Heart left ventricle (tissue), 16 donors: ENCODE measurements around the gene CDC37L1. TPM values are rescaled to one million over a fixed set of nuclear protein-coding genes. Genes with fewer than 3 reads are reported as not detected.
A peak's percentile ranks its signal among the peaks of the same experiment; 100 is the strongest.

ENCODE experiments used
- ATAC-seq, 4 donors: fragments of 200-7000 bp; cut with Tn5 transposase; one replicate each; pipeline ENCODE4 v1.9.1; 2020 to 2022; ENCODE audit warnings: moderate library complexity in 4 of 4, mild to moderate bottlenecking in 3 of 4, moderate number of reproducible peaks in 1 of 4
- DNase-seq, 5 donors: peaks; one replicate each; pipeline ENCODE4 v3.0.0-alpha.2; 2020
- H3K27ac ChIP-seq, 12 donors: fragments of 200-600 bp; sonication (generic) in 4 of 12; one replicate each; pipeline versions ENCODE4 v1.5.0 to v1.8.0; 2016 to 2022; ENCODE audit warnings: mild to moderate bottlenecking in 2 of 12
- H3K27me3 ChIP-seq, 9 donors: fragments of 200-600 bp; sonication (generic) in 2 of 9; one replicate each; pipeline versions ENCODE4 v1.5.1 to v1.8.0; 2016 to 2022; ENCODE audit warnings: mild to moderate bottlenecking in 3 of 9
- H3K36me3 ChIP-seq, 9 donors: fragments of 200-600 bp; sonication (generic) in 2 of 9; one replicate each; pipeline versions ENCODE4 v1.5.0 to v1.8.0; 2018 to 2022; ENCODE audit warnings: mild to moderate bottlenecking in 2 of 9
- H3K4me1 ChIP-seq, 12 donors: fragments of 200-600 bp; sonication (generic) in 4 of 12; one replicate each; pipeline versions ENCODE4 v1.5.0 to v1.8.0; 2016 to 2022; ENCODE audit warnings: mild to moderate bottlenecking in 3 of 12
- H3K4me3 ChIP-seq, 12 donors: fragments of 200-600 bp; sonication (generic) in 4 of 12; one replicate each; pipeline versions ENCODE4 v1.5.0 to v1.8.0; 2017 to 2022; ENCODE audit warnings: mild to moderate bottlenecking in 9 of 12, moderate library complexity in 4 of 12
- H3K9me3 ChIP-seq, 12 donors: fragments of 200-600 bp; sonication (generic) in 4 of 12; one replicate each; pipeline versions ENCODE4 v1.5.0 to v1.8.0; 2016 to 2022; ENCODE audit warnings: mild to moderate bottlenecking in 1 of 12
- CTCF ChIP-seq, 12 donors: fragments of 200-600 bp; sonication (generic) in 4 of 12; IDR thresholded peaks; one replicate each; pipeline versions ENCODE4 v1.5.0 to v1.8.0; 2018 to 2022; ENCODE audit warnings: antibody characterized with exemption in 12 of 12, mild to moderate bottlenecking in 5 of 12
- POLR2A ChIP-seq, 2 donors: fragments of 450-650 bp; IDR thresholded peaks; one replicate each; pipeline ENCODE4 v1.6.1; 2017; ENCODE audit warnings: antibody characterized with exemption in 2 of 2, mild to moderate bottlenecking in 2 of 2, moderate library complexity in 2 of 2
- WGBS, 4 donors: extraction: QIAGEN DNeasy Blood & Tissue Kit in 2 of 4; methylation state at CpG; one replicate each; pipeline versions ENCODE4 v1.1.5 to v1.1.7; 2013 to 2018; 5-methylcytosine and 5-hydroxymethylcytosine counted together
- intact Hi-C, 10 donors: fragments of 100-400 bp; cut with DNase I; formaldehyde crosslinking; loops; one replicate each; pipeline versions ENCODE4 v1.11.1 to v1.14.2; 2022
- polyA plus RNA-seq, 2 donors: library from polyadenylated mRNA; stranded (reverse); fragments of 200-250 nt; gene quantifications; one replicate each; pipeline ENCODE4 v1.2.3, GENCODE V29; 2013
- total RNA-seq, 9 donors: library from RNA; depleted of rRNA in 2 of 9; stranded (reverse); fragments of >200 nt in 2 of 9; fragmentation: NEBNext Ultra II Directional in 3 of 9; extraction: Animal tissue kit (Norgen Biotek cat#: 25700) in 3 of 9; gene quantifications; one replicate each; pipeline versions ENCODE4 v1.1.0 to v1.2.4, GENCODE V29; 2016 to 2023
- donor health status: ischemic (EF 13 %, LVEDD 7.1; RV severe dilation, severe dysfunction).
- donor health status: healthy with polysubstance abuse.
- donor health status: DM: no; HTN: yes; CAD: no.
- donor health status: DM: no; HTN: no; CAD: no.
- donor health status: ischemic (EF 25% LVEDD 6.9; RV normal size, moderate dysfunction).
- donor health status: ischemic (EF 25% LVEDD 5.7; RV mildly dilated, moderate dysfunction).
- donor health status: healthy.
- donor health status: DM: yes; HTN: yes; CAD: no.
- donor health status: ischemic (EF 35%, LVEDD 5.7; RV mildly dilated, moderate dysfunction).
- donor health status: nonischemic (EF 11% LVEDD 7.7; RV severe dilation, severe dysfunction).
- donor health status: DM: yes; HTN: yes; CAD: no.
- donor health status: PGD.
- donor health status: ischemic (EF 29% LVEDD 5.4; RV normal size, mild dysfunction).
- donor health status: nonischemic (EF 23%, LVEDD 6.1; RV moderate dilation, normal function).

Gene CDC37L1
- total and polyA plus RNA-seq, 11 donors, result 15.6 to 100 (median 34.9) TPM

- H3K27ac ChIP-seq, result peak overlapping the region; percentile 93 to 99 (median 97)
- H3K9me3 ChIP-seq, result no peaks in the 10 kb centered on the region
- no peaks in the 10 kb centered on the region for H3K27me3 ChIP-seq
- intact Hi-C loops, result loop anchor here in 4 of 10 donors (1.0 to 10.0 kb wide), 5 partner anchors 13 to 306 kb away; partner anchors contain the start of genes AK3 (in 2 of the 4), JAK2 (in 1 of the 4) and PLPP6 (in 1 of the 4)
- peaks cover 0 to 32% (median 20%) of the 10 kb centered on the region in 12 donors for H3K4me1 ChIP-seq
- H3K36me3 ChIP-seq, result peaks cover 0 to 3% (median 0%) of the 10 kb centered on the region in 9 donors
- peak; percentile 1 to 25 (median 14) for ATAC-seq
- no peak for TF ChIP-seq POLR2A (IDR thresholded peaks at IDR 0.05)
- no peak for TF ChIP-seq CTCF (IDR thresholded peaks at IDR 0.05)
- WGBS, 4 donors, result 1 to 2% (median 1%) methylated on average over 16 of the region's 16 CpGs
- H3K4me3 ChIP-seq, result peak overlapping the region; percentile 68 to 96 (median 82)
- DNase-seq, result peak in 1 of 5 donors; percentile 23
Observed at GRCh38 chr9:4678679-4679267, 596 bp upstream of the CDC37L1 start.

DNA sequence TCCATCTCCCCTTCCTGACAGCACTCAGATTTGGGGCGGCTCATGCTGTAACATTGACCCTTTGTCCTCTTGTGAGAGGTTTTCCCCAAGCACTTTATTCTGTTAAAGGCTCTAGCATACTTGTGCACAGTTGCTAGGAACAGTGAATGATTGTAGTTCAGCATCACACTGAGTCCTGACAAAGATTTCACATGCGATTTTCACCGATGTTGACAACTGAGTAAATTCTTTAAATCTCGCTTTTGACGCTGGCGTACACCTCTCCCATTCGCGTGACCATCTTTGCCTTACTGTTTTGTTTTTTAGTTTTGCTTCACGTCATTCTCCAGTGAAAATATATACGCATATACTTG lies 780 bp downstream of the CDC37L1 start:
- peaks cover 0 to 42% (median 25%) of the 10 kb centered on the region in 12 donors for H3K4me1 ChIP-seq
- ATAC-seq (no peak), DNase-seq (no peak)

DNA sequence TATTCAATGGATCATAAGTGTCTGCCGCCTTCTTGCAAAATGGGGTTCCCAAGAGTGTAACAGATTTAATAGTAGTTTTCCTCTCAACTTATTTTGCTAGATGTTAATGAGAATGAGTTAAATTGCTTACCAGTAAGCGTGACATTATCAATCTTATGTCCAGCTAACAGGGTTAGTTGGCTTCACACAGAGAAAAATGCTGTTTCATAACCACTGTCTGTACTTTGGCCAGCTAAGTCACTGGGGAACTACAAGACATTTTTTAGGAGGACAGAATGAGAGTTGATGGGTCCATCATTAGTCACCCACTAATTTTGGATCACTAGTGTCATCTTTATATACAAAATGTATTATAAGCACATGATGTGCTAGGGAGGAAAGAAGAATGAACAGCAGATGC lies 1.4 kb downstream of the CDC37L1 start:
- H3K27ac ChIP-seq, result peak overlapping the region; percentile 93 to 99 (median 97)
- DNase-seq, result no peak
- H3K4me3 ChIP-seq, result peak overlapping the region in 11 of 12 donors; percentile 68 to 96 (median 81)
- H3K9me3 ChIP-seq, result no peaks in the 10 kb centered on the region
- WGBS, 4 donors, result 30 to 47% (median 40%) methylated on average over 2 of the region's 2 CpGs
- H3K36me3 ChIP-seq, result peaks cover 0 to 15% (median 9%) of the 10 kb centered on the region in 9 donors
- TF ChIP-seq POLR2A (IDR thresholded peaks at IDR 0.05) (no peak), CTCF (IDR thresholded peaks at IDR 0.05) (no peak)
- peaks cover 0 to 48% (median 26%) of the 10 kb centered on the region in 12 donors for H3K4me1 ChIP-seq
- ATAC-seq, result peak in 1 of 4 donors; percentile 7
- no peaks in the 10 kb centered on the region for H3K27me3 ChIP-seq
- intact Hi-C loops, result loop anchor here in 3 of 10 donors (2.0 to 10.0 kb wide), 2 partner anchors 62 to 304 kb away; partner anchors contain the start of gene JAK2 (in 2 of the 3)

More for the DNA sequence above, 780 bp downstream of the CDC37L1 start:
- Histone ChIP-seq H3K27ac (peak overlapping the region; percentile 93 to 99 (median 97)), H3K27me3 (no peaks in the 10 kb centered on the region), H3K4me3 (peak overlapping the region; percentile 68 to 96 (median 82)), H3K9me3 (no peaks in the 10 kb centered on the region), H3K36me3 (peaks cover 0 to 9% (median 3%) of the 10 kb centered on the region in 9 donors)
- intact Hi-C loops, result loop anchor here in 3 of 10 donors (2.0 to 10.0 kb wide), 2 partner anchors 63 to 305 kb away; partner anchors contain the start of gene JAK2 (in 2 of the 3)
- TF ChIP-seq CTCF (IDR thresholded peaks at IDR 0.05), result no peak
- 1 to 2% (median 2%) methylated on average over 10 of the region's 10 CpGs for WGBS, 4 donors

GRCh38 chr9:4684820-4685219 lies 5.5 kb downstream of the CDC37L1 start:
- H3K36me3 ChIP-seq, result peaks cover 0 to 51% (median 27%) of the 10 kb centered on the region in 9 donors
- no peak for DNase-seq
- intact Hi-C loops, result loop anchor here in 2 of 10 donors (10.0 kb wide), 1 partner anchor 300 kb away; the partner anchor contains the start of gene JAK2 (in 2 of the 2)
- peak overlapping the region in 2 of 12 donors; percentile 7 to 15 for H3K27ac ChIP-seq
- H3K9me3 ChIP-seq, result no peaks in the 10 kb centered on the region
- H3K27me3 ChIP-seq, result no peaks in the 10 kb centered on the region
- TF ChIP-seq CTCF (IDR thresholded peaks at IDR 0.05) (no peak), POLR2A (IDR thresholded peaks at IDR 0.05) (no peak)
- 58 to 68% (median 62%) methylated on average over 4 of the region's 4 CpGs for WGBS, 4 donors
- no peak for ATAC-seq
- peaks cover 0 to 75% (median 36%) of the 10 kb centered on the region in 12 donors for H3K4me1 ChIP-seq
- H3K4me3 ChIP-seq, result no peak overlapping the region
